ENCODE results near the gene ZGPAT. TPM values are rescaled to one million over a fixed set of nuclear protein-coding genes. Genes with fewer than 3 reads are reported as not detected.

The ZGPAT gene
- total RNA-seq, 4 donors from 2014 or later = 13.4 to 20.8 (median 15.5) TPM

GRCh38 chr20:63771046-63771707 lies 63.3 kb downstream of the ZGPAT start:
- H3K9me3 ChIP-seq = no peaks in the 10 kb centered on the region
- no peak overlapping the region for H3K4me3 ChIP-seq
- intact Hi-C loops (cut with DNase I; ENCODE audit: low total_unique reads) = loop anchor here (5.0 kb wide), 1 partner anchor 51 kb away; no protein-coding TSS in a partner anchor
- no peak overlapping the region for H3K27ac ChIP-seq
- H3K4me1 ChIP-seq = peaks cover 0 to 6% of the 10 kb centered on the region in 2 donors
- DNase-seq (no peak), ATAC-seq (no peak)
- in situ Hi-C loops (cut with MboI; ENCODE audit: low sequenced_read_pairs in 4 of 4) = no loop called here
- no peaks in the 10 kb centered on the region for H3K36me3 ChIP-seq
- H3K27me3 ChIP-seq = no peaks in the 10 kb centered on the region
- TF ChIP-seq POLR2A (IDR thresholded peaks at IDR 0.05) (no peak), CTCF (IDR thresholded peaks at IDR 0.05 in 4 of 5, conservative IDR thresholded peaks at IDR 0.05 in 1 of 5) (no peak)

- TF ChIP-seq CTCF (IDR thresholded peaks at IDR 0.05 in 4 of 5, conservative IDR thresholded peaks at IDR 0.05 in 1 of 5) (no peak), POLR2A (IDR thresholded peaks at IDR 0.05) (no peak)
- in situ Hi-C loops (cut with MboI; ENCODE audit: low sequenced_read_pairs in 4 of 4) (no loop called here), intact Hi-C loops (cut with DNase I; ENCODE audit: low total_unique reads) (loop anchor here (5.0 kb wide), 1 partner anchor 49 kb away; no protein-coding TSS in a partner anchor)
- ATAC-seq (no peak), DNase-seq (no peak)
- Histone ChIP-seq H3K4me1 (no peaks in the 10 kb centered on the region), H3K27ac (no peak overlapping the region), H3K27me3 (no peaks in the 10 kb centered on the region), H3K36me3 (no peaks in the 10 kb centered on the region), H3K4me3 (no peak overlapping the region), H3K9me3 (no peaks in the 10 kb centered on the region)
These were observed 65.1 kb downstream of the ZGPAT start for GRCh38 chr20:63772781-63773518.

GRCh38 chr20:63773571-63774241 lies 65.9 kb downstream of the ZGPAT start:
- intact Hi-C loops (cut with DNase I; ENCODE audit: low total_unique reads) = loop anchor here (5.0 kb wide), 1 partner anchor 49 kb away; no protein-coding TSS in a partner anchor
- Histone ChIP-seq H3K27ac (no peak overlapping the region), H3K36me3 (no peaks in the 10 kb centered on the region), H3K9me3 (no peaks in the 10 kb centered on the region), H3K4me1 (no peaks in the 10 kb centered on the region), H3K27me3 (no peaks in the 10 kb centered on the region), H3K4me3 (no peak overlapping the region)
- no peak for DNase-seq
- no peak for ATAC-seq
- no peak for TF ChIP-seq CTCF (IDR thresholded peaks at IDR 0.05 in 4 of 5, conservative IDR thresholded peaks at IDR 0.05 in 1 of 5)
- TF ChIP-seq POLR2A (IDR thresholded peaks at IDR 0.05) = no peak
- in situ Hi-C loops (cut with MboI; ENCODE audit: low sequenced_read_pairs in 4 of 4) = no loop called here

- intact Hi-C loops (cut with DNase I; ENCODE audit: low total_unique reads) = loop anchor here (5.0 kb wide), 1 partner anchor 48 kb away; no protein-coding TSS in a partner anchor
These were observed 66.5 kb downstream of the ZGPAT start for GRCh38 chr20:63774306-63774705.

More at GRCh38 chr20:63774306-63774705, 66.5 kb downstream of the ZGPAT start:
- H3K27ac ChIP-seq = no peak overlapping the region
- H3K27me3 ChIP-seq = no peaks in the 10 kb centered on the region
- H3K4me3 ChIP-seq = no peak overlapping the region
- in situ Hi-C loops (cut with MboI; ENCODE audit: low sequenced_read_pairs in 4 of 4) = no loop called here
- ATAC-seq = no peak
- DNase-seq = no peak
- no peaks in the 10 kb centered on the region for H3K4me1 ChIP-seq
- H3K9me3 ChIP-seq = no peaks in the 10 kb centered on the region
- no peaks in the 10 kb centered on the region for H3K36me3 ChIP-seq
- no peak for TF ChIP-seq POLR2A (IDR thresholded peaks at IDR 0.05)
- no peak for TF ChIP-seq CTCF (IDR thresholded peaks at IDR 0.05 in 4 of 5, conservative IDR thresholded peaks at IDR 0.05 in 1 of 5)
